SIG-M5 (cell line): ENCODE data around the gene SLC5A11.
"Not testable (repeated sequence)": the region's sequence is repeated elsewhere in the genome, so short reads cannot be mapped to it uniquely, and the experiment has no call there.

ENCODE experiments used
- DNase-seq: peaks from one replicate; lab custom pipeline; 2025; lab: John Stamatoyannopoulos, UW

SLC5A11 gene, protein sequence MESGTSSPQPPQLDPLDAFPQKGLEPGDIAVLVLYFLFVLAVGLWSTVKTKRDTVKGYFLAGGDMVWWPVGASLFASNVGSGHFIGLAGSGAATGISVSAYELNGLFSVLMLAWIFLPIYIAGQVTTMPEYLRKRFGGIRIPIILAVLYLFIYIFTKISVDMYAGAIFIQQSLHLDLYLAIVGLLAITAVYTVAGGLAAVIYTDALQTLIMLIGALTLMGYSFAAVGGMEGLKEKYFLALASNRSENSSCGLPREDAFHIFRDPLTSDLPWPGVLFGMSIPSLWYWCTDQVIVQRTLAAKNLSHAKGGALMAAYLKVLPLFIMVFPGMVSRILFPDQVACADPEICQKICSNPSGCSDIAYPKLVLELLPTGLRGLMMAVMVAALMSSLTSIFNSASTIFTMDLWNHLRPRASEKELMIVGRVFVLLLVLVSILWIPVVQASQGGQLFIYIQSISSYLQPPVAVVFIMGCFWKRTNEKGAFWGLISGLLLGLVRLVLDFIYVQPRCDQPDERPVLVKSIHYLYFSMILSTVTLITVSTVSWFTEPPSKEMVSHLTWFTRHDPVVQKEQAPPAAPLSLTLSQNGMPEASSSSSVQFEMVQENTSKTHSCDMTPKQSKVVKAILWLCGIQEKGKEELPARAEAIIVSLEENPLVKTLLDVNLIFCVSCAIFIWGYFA

GRCh38 chr16:24845726-24846547 is at the start of gene SLC5A11:
Gene SLC5A11, plus strand, starts transcription at chr16:24845963. Its CDS starts 12,681 bp downstream, at chr16:24858644.
- DNase-seq, result no peak

DNA sequence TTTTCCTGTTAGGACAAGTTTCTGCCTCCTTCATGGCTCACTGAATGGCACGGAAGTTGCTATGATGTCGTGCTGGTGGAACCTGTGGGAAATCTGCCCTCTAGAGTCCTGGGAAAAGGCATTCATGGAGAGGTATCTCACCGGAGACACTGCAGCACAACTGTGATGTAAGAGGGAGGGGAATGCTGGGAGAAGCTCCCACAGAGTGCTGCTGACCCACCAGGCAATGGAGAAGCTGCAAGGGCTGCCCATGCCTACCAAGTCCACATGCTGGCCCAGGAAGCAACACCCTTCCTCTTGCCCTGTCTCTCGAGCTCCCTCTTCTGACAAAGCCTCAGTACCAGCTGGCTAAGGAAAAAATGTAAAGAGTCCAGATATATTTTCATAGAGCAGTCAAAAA is 45.2 kb upstream of the SLC5A11 start:
- no peak for DNase-seq

- DNase-seq, result no peak
These were observed 43.9 kb upstream of the SLC5A11 start for GRCh38 chr16:24801761-24802302.

- DNase-seq, result no peak
These were observed 40.3 kb upstream of the SLC5A11 start for GRCh38 chr16:24805484-24805883.

GRCh38 chr16:24807301-24807700 is 38.5 kb upstream of the SLC5A11 start:
- no peak for DNase-seq

DNA sequence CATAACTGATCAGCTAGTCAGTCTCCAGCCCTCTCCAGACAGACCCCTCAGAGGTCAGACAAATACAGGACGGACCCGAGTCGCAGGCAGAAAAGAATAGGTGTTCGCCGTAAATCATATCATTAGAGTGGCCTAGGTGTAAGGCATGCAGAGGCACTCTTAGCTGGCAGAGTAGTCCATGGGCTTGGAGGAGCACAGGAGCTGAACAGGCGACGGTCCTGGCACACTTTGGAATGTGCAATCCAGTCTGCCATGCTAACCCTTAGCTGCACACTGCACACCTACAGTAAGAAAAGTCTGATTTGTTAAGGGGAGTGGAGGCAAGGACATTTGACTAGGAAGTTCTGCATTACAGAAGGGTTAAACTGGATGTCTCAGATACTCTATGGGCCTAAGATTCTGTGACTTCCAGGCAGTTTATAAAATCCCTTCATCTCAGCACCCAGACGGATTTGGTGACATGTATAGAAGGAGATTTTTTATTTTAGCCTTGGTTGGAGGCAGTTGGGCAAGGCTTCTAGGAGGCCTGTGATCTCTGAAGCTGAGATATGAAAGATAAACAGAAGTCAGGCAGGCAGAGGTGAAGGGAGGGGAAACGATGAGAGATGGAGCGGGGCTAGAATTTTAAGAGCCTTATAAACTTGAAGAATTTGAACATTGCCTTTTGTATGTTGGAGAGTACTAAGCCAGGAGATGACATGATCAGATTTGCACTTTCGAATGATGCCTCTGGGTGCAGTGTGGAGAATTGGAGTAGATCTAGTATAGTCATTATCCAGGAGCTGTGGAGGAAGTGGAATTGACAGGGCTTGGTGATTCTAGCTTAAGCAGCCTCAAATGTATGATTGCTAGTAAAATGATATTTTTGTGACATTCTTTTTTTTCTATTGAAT is 34.6 kb upstream of the SLC5A11 start:
- no peak for DNase-seq

DNA sequence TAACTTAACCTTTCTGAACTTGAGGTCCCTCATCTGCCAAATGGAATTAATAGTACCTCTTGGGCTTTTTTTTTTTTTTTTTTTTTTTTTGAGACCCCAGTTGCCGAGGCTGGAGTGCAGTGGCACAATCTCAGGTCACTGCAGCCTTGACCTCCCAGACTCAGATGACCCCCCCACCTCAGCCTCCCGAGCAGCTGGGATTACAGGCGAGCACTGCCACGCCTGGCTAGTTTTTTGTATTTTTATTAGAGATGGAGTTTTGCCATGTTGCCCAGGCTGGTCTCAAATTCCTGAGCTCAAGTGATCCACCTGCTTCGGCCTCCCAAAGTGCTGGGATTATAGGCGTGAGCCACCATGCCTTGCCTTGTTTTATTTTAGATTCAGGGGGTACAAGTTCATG is 33.0 kb upstream of the SLC5A11 start:
- DNase-seq, result not testable (repeated sequence)

GRCh38 chr16:24815021-24815420 is 30.7 kb upstream of the SLC5A11 start:
- DNase-seq, result no peak

- DNase-seq, result no peak
These were observed 29.1 kb upstream of the SLC5A11 start for GRCh38 chr16:24816688-24817087.

- DNase-seq, result no peak
These were observed 26.2 kb upstream of the SLC5A11 start for GRCh38 chr16:24819462-24820040.

GRCh38 chr16:24820522-24820921 is 25.2 kb upstream of the SLC5A11 start:
- no peak for DNase-seq

DNA sequence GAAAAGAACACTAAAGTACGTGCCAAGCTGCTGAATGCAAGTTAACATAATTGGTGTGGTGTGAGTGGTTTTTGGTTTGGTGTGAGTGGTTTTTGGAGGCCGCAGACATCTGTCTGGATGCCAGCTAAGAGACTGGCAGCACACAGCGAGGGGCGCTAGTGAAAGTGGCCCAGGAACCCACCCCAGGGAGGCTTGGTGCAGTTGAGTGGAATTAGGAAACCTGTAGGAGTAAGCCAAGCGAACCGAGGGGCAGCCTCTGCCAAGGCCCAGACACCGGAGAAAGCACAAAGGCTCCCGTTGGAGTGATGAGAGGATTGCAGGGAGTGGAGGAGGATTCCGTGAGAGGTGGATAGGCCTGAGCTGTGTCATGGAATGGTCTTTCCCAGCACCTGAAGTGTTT is 24.6 kb upstream of the SLC5A11 start:
- no peak for DNase-seq

GRCh38 chr16:24822542-24822941 is 23.2 kb upstream of the SLC5A11 start:
- no peak for DNase-seq

DNA sequence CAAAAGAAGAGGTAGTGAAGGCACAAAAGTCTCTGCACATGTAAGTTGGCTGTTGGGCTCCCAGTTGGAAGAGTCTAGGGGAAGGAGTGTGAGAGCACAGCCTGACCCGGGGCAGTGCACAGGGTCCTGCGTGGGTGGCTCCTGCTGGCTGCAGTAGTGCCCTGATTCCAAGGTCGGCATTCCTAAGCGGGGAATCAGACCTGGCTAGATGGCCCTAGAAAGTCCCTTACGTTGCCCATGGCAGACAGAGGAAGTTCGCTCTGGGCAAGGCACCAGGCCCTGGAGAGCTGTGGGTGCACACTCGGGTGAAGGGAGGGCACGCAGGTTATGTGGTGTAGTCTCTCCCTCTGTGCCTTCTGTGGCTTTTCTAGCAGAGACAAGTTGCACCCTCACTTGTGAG is 22.8 kb upstream of the SLC5A11 start:
- DNase-seq, result no peak

DNA sequence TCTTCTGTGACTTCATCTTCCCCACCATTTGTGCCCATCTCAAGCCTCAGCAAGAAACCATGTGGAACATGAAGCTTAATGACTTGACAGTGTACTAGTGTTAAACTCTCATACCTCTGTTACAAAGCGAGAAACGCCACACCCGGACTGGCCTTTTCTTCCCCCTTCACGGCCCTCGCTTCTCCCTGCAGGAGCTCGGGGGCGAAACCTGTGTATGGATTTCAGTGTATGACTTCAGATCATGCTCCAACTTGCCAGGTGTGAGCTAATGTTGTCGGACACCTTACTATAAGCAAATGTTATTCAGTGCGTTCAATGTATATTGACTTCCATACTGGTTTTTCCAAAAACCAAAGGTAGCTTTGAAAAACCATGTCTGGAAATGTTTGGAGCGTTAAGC is 20.1 kb upstream of the SLC5A11 start:
- DNase-seq, result no peak

- DNase-seq, result no peak
These were observed 19.6 kb upstream of the SLC5A11 start for GRCh38 chr16:24826096-24826690.

- DNase-seq, result no peak
These were observed 18.8 kb upstream of the SLC5A11 start for GRCh38 chr16:24826817-24827566.

- no peak for DNase-seq
These were observed 16.6 kb upstream of the SLC5A11 start for GRCh38 chr16:24829153-24829552.

GRCh38 chr16:24833352-24833751 is 12.4 kb upstream of the SLC5A11 start:
- no peak for DNase-seq
